ENCODE measurements around the gene SYTL2.

DNA sequence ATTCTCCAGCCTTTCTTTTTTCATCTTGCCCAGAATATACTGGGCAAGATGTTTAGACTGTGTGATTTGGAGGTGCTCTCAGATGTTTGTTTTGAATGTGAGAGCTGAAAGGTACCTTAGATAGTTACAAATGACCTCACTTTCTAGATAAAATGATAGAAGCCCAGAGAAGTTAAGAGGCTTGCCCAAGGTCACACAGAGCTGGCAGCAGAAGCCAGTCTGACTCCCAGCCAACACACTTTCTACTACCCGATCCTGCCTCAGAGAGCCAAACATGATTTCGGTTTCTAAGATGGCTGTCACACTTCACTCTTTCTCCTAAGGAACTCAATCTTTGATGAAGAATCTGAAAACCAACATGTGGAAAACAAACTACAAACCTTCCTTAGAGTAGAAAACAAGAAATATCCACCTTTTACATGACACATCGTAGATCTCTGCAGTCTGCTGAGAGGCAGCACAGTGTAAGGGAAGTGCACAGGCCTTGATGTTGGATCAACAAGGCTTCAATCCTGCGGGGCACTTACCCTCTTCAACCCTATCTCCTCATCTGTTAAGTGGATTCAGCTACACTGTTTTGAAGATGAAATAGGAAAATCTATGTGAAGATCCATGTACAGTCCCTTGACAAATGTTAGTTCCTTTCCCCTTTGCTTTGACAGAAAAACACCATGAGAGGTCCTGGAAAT lies 58.6 kb downstream of the SYTL2 start:
- TF ChIP-seq, protein P1, sequence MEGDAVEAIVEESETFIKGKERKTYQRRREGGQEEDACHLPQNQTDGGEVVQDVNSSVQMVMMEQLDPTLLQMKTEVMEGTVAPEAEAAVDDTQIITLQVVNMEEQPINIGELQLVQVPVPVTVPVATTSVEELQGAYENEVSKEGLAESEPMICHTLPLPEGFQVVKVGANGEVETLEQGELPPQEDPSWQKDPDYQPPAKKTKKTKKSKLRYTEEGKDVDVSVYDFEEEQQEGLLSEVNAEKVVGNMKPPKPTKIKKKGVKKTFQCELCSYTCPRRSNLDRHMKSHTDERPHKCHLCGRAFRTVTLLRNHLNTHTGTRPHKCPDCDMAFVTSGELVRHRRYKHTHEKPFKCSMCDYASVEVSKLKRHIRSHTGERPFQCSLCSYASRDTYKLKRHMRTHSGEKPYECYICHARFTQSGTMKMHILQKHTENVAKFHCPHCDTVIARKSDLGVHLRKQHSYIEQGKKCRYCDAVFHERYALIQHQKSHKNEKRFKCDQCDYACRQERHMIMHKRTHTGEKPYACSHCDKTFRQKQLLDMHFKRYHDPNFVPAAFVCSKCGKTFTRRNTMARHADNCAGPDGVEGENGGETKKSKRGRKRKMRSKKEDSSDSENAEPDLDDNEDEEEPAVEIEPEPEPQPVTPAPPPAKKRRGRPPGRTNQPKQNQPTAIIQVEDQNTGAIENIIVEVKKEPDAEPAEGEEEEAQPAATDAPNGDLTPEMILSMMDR (IDR thresholded peaks at IDR 0.05; ENCODE audit: low read depth, low read length): no peak
- TF ChIP-seq EZH2phosphoT487 (IDR thresholded peaks at IDR 0.05; ENCODE audit: low read depth): no peak

All from OCI-LY3 (cell line).